PC-3 (cell line): ENCODE data around the gene JARID2. TPM values are rescaled to one million over a fixed set of nuclear protein-coding genes. Genes with fewer than 3 reads are reported as not detected.

Experiments used
- ATAC-seq: fragments of 200-7000 bp; cut with Tn5 transposase; 2 replicates; pipeline ENCODE4 v1.9.1; 2020; ENCODE audit warnings: mild to moderate bottlenecking, moderate library complexity
- BruUV-seq: library from RNA; stranded (reverse); fragments of 400-500 nt; replicated peaks from 2 replicates; lab custom pipeline; 2021; lab: Mats Ljungman, UMichigan
- CTCF ChIA-PET: fragments of 300-600 bp; sonication (Branson Sonifier 250); formaldehyde crosslinking; loops from one replicate; lab custom pipeline; 2022; ENCODE audit warnings: antibody characterized with exemption; lab: Charles Lee
- POLR2A ChIA-PET: fragments of 300-600 bp; sonication (Branson Sonifier 250); formaldehyde crosslinking; loops from one replicate; lab custom pipeline; 2022; ENCODE audit warnings: antibody characterized with exemption; ENCODE audit not compliant: unreplicated experiment; lab: Charles Lee
- DNase-seq: peaks from one replicate; pipeline ENCODE4 v3.0.0-alpha.2; 2015
- H2AFZ ChIP-seq: fragments of 300-600 bp; sonication (generic); 2 replicates; pipeline ENCODE4 v1.6.0; 2016; ENCODE audit warnings: antibody characterized with exemption, low read length
- H3F3A ChIP-seq: fragments of 300-600 bp; sonication (generic); one replicate; pipeline ENCODE4 v1.6.0; 2017; ENCODE audit warnings: antibody characterized with exemption, low read length, control low read depth, mild to moderate bottlenecking; ENCODE audit not compliant: unreplicated experiment
- H3K27ac ChIP-seq: fragments of 300-600 bp; sonication (generic); 2 replicates; pipeline ENCODE4 v1.5.1; 2016; ENCODE audit warnings: mild to moderate bottlenecking, low read length
- H3K27me3 ChIP-seq: fragments of 300-600 bp; sonication (generic); 2 replicates; pipeline ENCODE4 v1.6.1; 2016; ENCODE audit warnings: low read length, mixed read lengths
- H3K36me3 ChIP-seq: fragments of 300-600 bp; sonication (generic); 2 replicates; pipeline ENCODE4 v1.6.1; 2016; ENCODE audit warnings: low read depth, mixed run types, low read length, mixed read lengths
- H3K4me1 ChIP-seq: fragments of 300-600 bp; sonication (generic); 2 replicates; pipeline ENCODE4 v1.5.1; 2016; ENCODE audit warnings: low read length; ENCODE audit not compliant: insufficient read depth
- H3K4me2 ChIP-seq: fragments of 300-600 bp; sonication (generic); 2 replicates; pipeline ENCODE4 v1.6.0; 2016; ENCODE audit warnings: low read length
- H3K4me3 ChIP-seq: fragments of 300-600 bp; sonication (generic); 2 replicates; pipeline ENCODE4 v1.5.1; 2016; ENCODE audit warnings: mild to moderate bottlenecking, low read length, mixed read lengths
- H3K79me2 ChIP-seq: fragments of 300-600 bp; sonication (generic); 2 replicates; pipeline ENCODE4 v1.6.1; 2017; ENCODE audit warnings: low read length, mixed read lengths
- H3K9ac ChIP-seq: fragments of 300-600 bp; sonication (generic); 2 replicates; pipeline ENCODE4 v1.6.0; 2016; ENCODE audit warnings: mild to moderate bottlenecking, low read length
- H3K9me2 ChIP-seq: fragments of 300-600 bp; sonication (generic); replicated peaks from 2 replicates; pipeline ENCODE4 v1.6.1; 2016; ENCODE audit warnings: mixed run types, low read length, mixed read lengths
- H3K9me3 ChIP-seq: fragments of 300-600 bp; sonication (generic); 2 replicates; pipeline ENCODE4 v1.6.1; 2016; ENCODE audit warnings: low read length, mixed read lengths
- H4K20me1 ChIP-seq: fragments of 300-600 bp; sonication (generic); 2 replicates; pipeline ENCODE4 v1.6.1; 2016; ENCODE audit warnings: low read length, mixed read lengths
- EZH2 ChIP-seq: fragments of 300-600 bp; sonication (generic); IDR thresholded peaks from one replicate; pipeline ENCODE4 v1.6.1; 2017; ENCODE audit warnings: antibody characterized with exemption, mild to moderate bottlenecking, low read length; ENCODE audit not compliant: unreplicated experiment
- EZH2phosphoT487 ChIP-seq: fragments of 300-600 bp; sonication (generic); IDR thresholded peaks from 2 replicates; pipeline ENCODE4 v1.6.1; 2018; ENCODE audit warnings: mild to moderate bottlenecking, antibody characterized with exemption, low read length, borderline replicate concordance
- intact Hi-C: fragments of 100-400 bp; cut with micrococcal nuclease; formaldehyde crosslinking; loops from 2 replicates; pipeline ENCODE4 v1.9.0; 2023
- total RNA-seq: library from RNA; depleted of rRNA; stranded (reverse); fragments of >200 nt; gene quantifications from 2 replicates; pipeline ENCODE4 v1.2.3, GENCODE V29; 2014
- TF ChIP-seq, protein P1 (sequence below): fragments of 300-600 bp; sonication (generic); conservative IDR thresholded peaks from 2 replicates; pipeline ENCODE4 v1.5.1; 2017; ENCODE audit warnings: antibody characterized with exemption, low read depth, mild to moderate bottlenecking, low read length

Gene JARID2
- total RNA-seq, 1 experiment from 2014 or later: 11.0 TPM

DNA sequence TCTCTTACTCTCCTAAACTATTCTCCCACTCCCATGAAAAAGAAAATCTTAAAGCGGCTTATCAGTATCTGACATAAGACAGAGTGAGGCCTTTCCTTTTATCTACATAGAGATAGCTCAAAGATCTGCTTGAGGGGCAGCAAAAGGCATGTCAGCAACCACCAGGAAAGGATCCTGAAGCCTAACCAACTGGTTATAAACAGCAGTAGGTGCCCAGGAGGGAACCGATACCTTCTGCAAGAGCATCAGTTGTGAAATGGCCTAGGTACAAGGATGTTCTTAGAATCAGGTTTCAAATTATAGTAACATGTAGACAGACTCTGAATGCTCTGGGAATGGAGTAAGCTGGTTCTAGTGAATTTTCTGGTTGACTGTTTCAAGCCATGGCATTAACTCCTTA, 21.4 kb downstream of the JARID2 start:
- Histone ChIP-seq H3K9ac (no peak overlapping the region), H3K4me1 (no peaks in the 10 kb centered on the region), H3K9me2 (no peaks in the 10 kb centered on the region), H3K79me2 (peaks cover 99% of the 10 kb centered on the region), H3K4me3 (no peak overlapping the region), H3K9me3 (no peaks in the 10 kb centered on the region), H3K36me3 (no peaks in the 10 kb centered on the region), H3K27ac (no peak overlapping the region), H2AFZ (no peak overlapping the region), H3K4me2 (no peak overlapping the region), H3K27me3 (no peaks in the 10 kb centered on the region), H3F3A (no peaks in the 10 kb centered on the region), H4K20me1 (peaks cover 48% of the 10 kb centered on the region)
- intact Hi-C loops: no loop called here
- no peak for TF ChIP-seq EZH2phosphoT487
- TF ChIP-seq, protein P1, sequence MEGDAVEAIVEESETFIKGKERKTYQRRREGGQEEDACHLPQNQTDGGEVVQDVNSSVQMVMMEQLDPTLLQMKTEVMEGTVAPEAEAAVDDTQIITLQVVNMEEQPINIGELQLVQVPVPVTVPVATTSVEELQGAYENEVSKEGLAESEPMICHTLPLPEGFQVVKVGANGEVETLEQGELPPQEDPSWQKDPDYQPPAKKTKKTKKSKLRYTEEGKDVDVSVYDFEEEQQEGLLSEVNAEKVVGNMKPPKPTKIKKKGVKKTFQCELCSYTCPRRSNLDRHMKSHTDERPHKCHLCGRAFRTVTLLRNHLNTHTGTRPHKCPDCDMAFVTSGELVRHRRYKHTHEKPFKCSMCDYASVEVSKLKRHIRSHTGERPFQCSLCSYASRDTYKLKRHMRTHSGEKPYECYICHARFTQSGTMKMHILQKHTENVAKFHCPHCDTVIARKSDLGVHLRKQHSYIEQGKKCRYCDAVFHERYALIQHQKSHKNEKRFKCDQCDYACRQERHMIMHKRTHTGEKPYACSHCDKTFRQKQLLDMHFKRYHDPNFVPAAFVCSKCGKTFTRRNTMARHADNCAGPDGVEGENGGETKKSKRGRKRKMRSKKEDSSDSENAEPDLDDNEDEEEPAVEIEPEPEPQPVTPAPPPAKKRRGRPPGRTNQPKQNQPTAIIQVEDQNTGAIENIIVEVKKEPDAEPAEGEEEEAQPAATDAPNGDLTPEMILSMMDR: no peak
- no peak for TF ChIP-seq EZH2
- POLR2A ChIA-PET: interaction anchor here (0.6 kb wide), 1 partner anchor 91 kb away, joined by 3 read pairs; no protein-coding TSS in a partner anchor
- no peak for DNase-seq
- CTCF ChIA-PET: no interaction called here
- BruUV-seq: no TSS peak
- no peak for ATAC-seq

DNA sequence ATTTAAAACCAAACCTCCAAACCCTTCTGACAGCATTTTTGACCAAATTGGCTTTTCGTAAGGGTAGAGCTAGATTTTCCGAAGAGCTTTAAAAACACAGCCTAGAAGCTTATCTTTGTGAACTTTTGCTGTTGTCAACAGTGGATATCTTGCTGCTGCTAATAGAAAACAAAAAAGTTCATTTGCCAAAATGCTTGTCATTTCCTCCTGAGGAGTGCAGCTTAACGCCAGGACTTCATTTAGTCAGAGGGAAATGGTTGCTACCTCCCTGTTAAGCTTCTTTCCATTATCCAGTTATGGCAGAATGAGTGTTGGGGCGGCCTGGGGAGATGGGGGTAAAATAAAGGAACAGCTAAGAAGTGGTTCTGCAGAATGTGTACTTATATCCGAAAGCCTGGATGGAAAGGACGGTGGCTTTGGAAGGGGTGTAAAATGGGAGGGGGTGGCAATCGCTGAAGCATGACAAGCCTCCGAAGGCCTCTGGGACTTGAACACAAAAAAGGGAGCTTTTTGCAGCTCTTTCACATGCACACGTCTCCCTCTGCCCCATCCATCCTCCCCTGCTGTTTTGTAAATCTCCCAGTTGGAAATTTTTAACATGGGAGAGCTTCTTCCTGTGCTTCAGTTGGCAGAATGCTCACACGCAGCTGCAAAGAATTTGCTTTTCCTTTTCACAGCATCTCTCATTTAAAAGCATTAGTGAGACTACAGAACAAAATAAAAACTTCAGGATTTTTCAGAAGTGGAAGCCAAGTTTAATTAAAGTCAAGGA, 22.5 kb downstream of the JARID2 start:
- H3K9me2 ChIP-seq: no peaks in the 10 kb centered on the region
- no peaks in the 10 kb centered on the region for H3F3A ChIP-seq
- CTCF ChIA-PET: no interaction called here
- peaks cover 99% of the 10 kb centered on the region for H3K79me2 ChIP-seq
- H3K9ac ChIP-seq: no peak overlapping the region
- no peaks in the 10 kb centered on the region for H3K36me3 ChIP-seq
- no peaks in the 10 kb centered on the region for H3K4me1 ChIP-seq
- H3K27ac ChIP-seq: no peak overlapping the region
- TF ChIP-seq EZH2phosphoT487: no peak
- no peak for TF ChIP-seq EZH2
- TF ChIP-seq, protein P1: no peak
- POLR2A ChIA-PET: no interaction called here
- DNase-seq (no peak), ATAC-seq (no peak)
- H3K4me3 ChIP-seq: no peak overlapping the region
- peaks cover 49% of the 10 kb centered on the region for H4K20me1 ChIP-seq
- no peak overlapping the region for H3K4me2 ChIP-seq
- H3K9me3 ChIP-seq: no peaks in the 10 kb centered on the region
- no peak overlapping the region for H2AFZ ChIP-seq
- intact Hi-C loops: no loop called here
- no peaks in the 10 kb centered on the region for H3K27me3 ChIP-seq
- BruUV-seq: no TSS peak

DNA sequence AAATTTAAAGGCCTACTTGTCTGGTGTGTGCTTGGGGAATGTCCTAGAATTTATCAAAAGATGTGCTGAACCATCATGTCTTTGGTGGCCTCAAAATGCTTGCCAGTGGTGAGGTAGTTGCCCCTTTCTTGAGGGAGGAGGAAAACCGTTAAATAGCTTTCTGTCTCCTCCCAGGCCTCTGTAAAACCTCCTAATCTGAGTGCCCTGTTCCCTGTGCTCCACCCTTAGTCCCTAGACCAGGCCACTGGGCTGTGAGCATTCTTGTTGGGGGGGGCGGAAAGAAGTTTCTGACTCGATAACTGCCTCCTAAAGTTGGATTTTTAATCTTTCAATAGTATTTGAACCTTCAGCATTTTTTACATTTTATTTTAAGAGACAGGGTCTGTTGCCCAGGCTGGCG, 23.1 kb downstream of the JARID2 start:
- ATAC-seq: no peak
- CTCF ChIA-PET: no interaction called here
- POLR2A ChIA-PET: no interaction called here

More for the DNA sequence above, 23.1 kb downstream of the JARID2 start:
- Histone ChIP-seq H3K36me3 (no peaks in the 10 kb centered on the region), H3K4me1 (no peaks in the 10 kb centered on the region), H3K9me3 (no peaks in the 10 kb centered on the region), H2AFZ (no peak overlapping the region), H3K27me3 (no peaks in the 10 kb centered on the region), H3K4me2 (no peak overlapping the region), H3K27ac (no peak overlapping the region), H4K20me1 (peaks cover 49% of the 10 kb centered on the region), H3K79me2 (peaks cover 100% of the 10 kb centered on the region), H3F3A (no peaks in the 10 kb centered on the region), H3K9me2 (no peaks in the 10 kb centered on the region), H3K9ac (no peak overlapping the region), H3K4me3 (no peak overlapping the region)
- no peak for DNase-seq
- TF ChIP-seq EZH2phosphoT487: no peak
- TF ChIP-seq, protein P1: no peak
- TF ChIP-seq EZH2: no peak
- intact Hi-C loops: no loop called here
- BruUV-seq: no TSS peak
